GM12864 (cell line): ENCODE results near the gene TOGARAM2.

Experiments used
- DNase-seq: peaks from one replicate; pipeline ENCODE4 v3.0.0-alpha.2; 2011; ENCODE audit warnings: low read depth
- H3K4me3 ChIP-seq: 2 replicates; pipeline ENCODE4 v1.5.1; 2011; ENCODE audit warnings: mild to moderate bottlenecking, low read depth, low read length, control low read depth
- TF ChIP-seq, protein P1 (sequence below): IDR thresholded peaks from 2 replicates; pipeline ENCODE4 v1.5.1; 2011; ENCODE audit warnings: low read depth, mild to moderate bottlenecking, moderate library complexity, low read length, control low read depth, inconsistent platforms; ENCODE audit errors: missing control alignments

Gene TOGARAM2

DNA sequence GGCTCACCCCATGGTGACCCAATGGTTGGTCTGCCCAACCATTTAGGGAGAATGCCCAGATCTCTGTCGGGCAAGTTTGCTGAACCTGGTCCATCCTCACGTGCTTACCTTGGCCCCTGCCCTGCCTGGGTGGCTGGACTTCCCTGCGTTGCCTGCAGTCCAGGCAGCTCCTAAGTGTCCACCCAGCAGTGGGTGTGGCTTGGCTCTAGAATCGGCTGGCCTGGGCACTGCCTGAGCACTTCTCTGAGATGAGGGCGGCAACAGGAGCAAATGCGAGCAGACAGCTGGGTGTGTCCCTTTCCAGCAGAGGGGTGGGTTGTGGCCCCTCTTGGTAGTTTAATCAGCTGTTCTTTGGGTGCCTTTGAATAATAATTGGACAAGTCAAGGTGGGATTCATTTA lies 82.0 kb downstream of the TOGARAM2 start:
- TF ChIP-seq, protein P1, sequence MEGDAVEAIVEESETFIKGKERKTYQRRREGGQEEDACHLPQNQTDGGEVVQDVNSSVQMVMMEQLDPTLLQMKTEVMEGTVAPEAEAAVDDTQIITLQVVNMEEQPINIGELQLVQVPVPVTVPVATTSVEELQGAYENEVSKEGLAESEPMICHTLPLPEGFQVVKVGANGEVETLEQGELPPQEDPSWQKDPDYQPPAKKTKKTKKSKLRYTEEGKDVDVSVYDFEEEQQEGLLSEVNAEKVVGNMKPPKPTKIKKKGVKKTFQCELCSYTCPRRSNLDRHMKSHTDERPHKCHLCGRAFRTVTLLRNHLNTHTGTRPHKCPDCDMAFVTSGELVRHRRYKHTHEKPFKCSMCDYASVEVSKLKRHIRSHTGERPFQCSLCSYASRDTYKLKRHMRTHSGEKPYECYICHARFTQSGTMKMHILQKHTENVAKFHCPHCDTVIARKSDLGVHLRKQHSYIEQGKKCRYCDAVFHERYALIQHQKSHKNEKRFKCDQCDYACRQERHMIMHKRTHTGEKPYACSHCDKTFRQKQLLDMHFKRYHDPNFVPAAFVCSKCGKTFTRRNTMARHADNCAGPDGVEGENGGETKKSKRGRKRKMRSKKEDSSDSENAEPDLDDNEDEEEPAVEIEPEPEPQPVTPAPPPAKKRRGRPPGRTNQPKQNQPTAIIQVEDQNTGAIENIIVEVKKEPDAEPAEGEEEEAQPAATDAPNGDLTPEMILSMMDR = no peak
- no peak for DNase-seq
- H3K4me3 ChIP-seq = no peak overlapping the region

DNA sequence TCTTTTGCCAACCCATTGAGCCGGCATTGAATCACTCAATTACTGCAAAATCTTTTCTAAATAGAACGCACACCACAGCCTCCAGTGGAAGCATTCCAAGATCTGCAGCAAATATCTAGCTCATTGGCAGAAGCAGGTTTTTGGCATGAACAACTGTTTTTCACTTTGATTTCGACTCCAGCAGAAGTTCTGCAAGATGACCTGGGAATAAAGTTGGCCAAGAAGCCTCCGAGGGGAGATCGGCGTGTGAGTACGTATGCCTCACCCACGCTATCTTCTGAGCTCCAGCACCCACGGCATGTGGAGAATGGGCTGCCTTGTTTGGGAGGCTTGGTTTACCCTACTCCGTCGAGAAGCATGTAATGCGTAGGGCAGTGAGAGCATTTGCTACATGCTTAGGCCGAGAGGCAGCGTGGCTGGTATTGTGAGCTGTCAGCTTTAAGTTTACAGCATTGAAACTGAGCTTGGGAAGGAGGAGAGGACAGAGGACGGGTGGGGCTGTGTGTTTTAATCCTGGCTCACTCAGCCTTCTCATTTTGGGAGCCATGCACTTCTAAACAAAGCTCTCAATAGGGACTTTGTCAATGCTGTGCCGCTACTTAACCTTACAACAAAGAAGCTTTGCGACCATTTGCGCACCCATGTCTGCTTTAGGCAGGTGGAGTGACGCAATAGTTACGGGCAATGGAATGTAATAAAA lies 82.7 kb downstream of the TOGARAM2 start:
- no peak for DNase-seq

DNA sequence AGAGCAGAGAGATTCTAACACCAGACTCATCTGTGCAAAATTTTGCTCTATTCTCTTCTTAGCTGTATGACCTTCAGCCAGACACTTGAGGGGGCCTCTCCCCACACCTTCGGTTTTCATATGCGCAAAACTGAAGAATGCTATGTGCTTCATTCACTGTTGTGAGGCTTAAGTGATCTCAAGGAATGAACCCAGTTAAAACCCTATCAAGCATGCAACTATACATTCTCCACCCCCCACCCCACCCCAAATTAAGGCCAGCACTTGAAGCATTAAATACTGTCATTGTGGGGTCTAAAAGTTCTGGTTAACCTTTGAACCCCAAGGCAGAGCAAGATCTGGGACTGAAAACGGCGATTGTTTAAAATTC lies 83.2 kb downstream of the TOGARAM2 start:
- no peak overlapping the region for H3K4me3 ChIP-seq
- DNase-seq = no peak
- TF ChIP-seq, protein P1 = no peak

More for the DNA sequence above, 82.7 kb downstream of the TOGARAM2 start:
- TF ChIP-seq, protein P1 = no peak
- H3K4me3 ChIP-seq = no peak overlapping the region

DNA sequence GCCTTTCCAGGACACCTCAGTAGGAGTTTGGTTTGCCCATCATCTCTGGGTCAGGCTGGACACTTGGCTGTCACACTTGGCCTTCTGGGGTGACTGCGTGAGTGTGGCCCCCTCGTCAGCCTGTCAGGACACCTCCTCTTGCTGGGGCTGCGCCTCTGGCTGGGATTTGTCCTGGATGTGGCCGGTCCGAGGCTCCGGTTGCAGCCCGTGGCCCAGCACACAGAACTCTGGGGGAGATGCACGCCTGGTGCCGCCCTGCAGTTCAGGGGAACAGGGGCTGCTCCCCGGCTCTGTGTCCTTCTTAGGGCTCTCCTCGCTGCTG lies 83.6 kb downstream of the TOGARAM2 start:
- TF ChIP-seq, protein P1 = no peak
- no peak for DNase-seq
- H3K4me3 ChIP-seq = no peak overlapping the region

DNA sequence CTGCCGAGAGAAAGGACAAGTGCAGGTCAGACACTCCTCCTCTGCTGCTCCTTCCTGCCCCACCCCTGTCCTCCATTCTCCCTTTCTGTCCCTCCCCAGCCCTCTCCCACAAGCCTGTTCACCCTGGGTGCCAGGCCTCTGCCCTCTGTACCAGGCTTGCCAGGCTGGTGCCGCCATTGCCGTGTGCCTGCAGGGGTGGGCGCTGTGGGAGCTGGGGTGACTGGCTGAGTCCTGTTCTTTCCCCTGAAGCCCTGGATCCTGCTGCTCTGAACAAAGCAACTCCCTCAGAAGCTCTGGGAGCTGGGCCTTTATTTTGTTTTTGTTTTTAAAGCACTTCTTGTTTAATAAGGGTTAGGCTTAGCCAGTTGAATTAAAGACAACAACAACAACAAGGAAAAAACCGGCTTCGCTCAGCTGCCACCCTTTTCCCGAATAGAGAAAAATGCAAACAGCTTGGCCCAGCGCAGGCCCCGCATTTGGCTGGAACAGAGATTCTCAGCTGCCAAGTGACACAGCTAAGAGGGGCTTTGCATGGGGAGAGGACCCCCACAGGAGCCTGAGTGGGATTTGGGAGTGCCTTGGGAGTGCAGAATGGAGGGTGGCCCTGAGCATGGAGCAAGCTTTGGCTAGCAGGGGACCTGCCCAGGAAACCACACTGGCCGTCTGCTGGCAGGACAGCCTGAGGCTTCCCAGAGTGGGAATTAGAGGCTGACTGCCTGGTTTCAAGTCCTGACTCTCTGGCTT lies 84.1 kb downstream of the TOGARAM2 start:
- DNase-seq = no peak
- no peak overlapping the region for H3K4me3 ChIP-seq
- TF ChIP-seq, protein P1 = no peak

DNA sequence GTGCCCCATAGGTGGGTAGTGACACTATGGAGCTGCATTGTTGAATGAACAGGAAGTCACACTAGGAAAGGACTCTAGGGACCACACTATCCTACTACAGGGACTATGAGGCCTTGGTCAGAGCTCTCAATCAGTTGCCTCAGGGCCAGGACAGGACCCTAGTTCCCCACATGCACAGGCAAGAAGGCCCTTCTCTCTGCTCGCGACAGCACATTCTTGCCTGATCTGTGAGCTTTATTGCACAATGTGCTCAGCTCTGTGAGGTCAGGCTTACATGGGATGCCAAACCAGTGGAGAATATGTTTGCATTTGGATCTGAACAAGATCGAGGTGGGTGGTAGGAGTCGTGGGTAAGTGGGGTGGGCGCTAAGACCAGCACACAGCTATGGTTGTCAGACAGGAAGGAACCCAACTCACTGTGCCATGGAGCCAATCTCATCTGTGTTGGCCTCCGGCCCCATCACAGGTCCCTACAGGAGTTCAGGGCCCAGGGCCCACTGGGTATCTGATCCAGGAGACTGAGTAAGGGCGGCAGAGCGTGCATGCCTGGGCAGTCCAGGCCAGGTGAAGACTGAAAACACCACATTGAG lies 85.3 kb downstream of the TOGARAM2 start:
- H3K4me3 ChIP-seq = no peak overlapping the region
- TF ChIP-seq, protein P1 = no peak
- DNase-seq = no peak
